HG03064 (cell line): ENCODE data around the gene NSL1.

ENCODE experiments used
- ATAC-seq: cut with Tn5 transposase; IDR thresholded peaks from one replicate; pipeline ENCODE4 v1.9.1; 2021; ENCODE audit warnings: low read depth; ENCODE audit not compliant: unreplicated experiment

The NSL1 gene

GRCh38 chr1:212689196-212689725 is 102.3 kb downstream of the NSL1 start:
- ATAC-seq, result no peak

GRCh38 chr1:212688341-212689047 is 103.1 kb downstream of the NSL1 start:
- no peak for ATAC-seq

GRCh38 chr1:212687811-212688210 is 103.8 kb downstream of the NSL1 start:
- no peak for ATAC-seq

GRCh38 chr1:212686591-212686990 is 105.0 kb downstream of the NSL1 start:
- no peak for ATAC-seq

GRCh38 chr1:212686069-212686468 is 105.5 kb downstream of the NSL1 start:
- ATAC-seq, result no peak

GRCh38 chr1:212685429-212685828 is 106.1 kb downstream of the NSL1 start:
- no peak for ATAC-seq

- no peak for ATAC-seq
Observed at GRCh38 chr1:212684521-212685090, 107.0 kb downstream of the NSL1 start.

GRCh38 chr1:212684076-212684475 is 107.5 kb downstream of the NSL1 start:
- no peak for ATAC-seq

GRCh38 chr1:212683357-212683722 is 108.2 kb downstream of the NSL1 start:
- ATAC-seq, result peak; percentile 66

- ATAC-seq, result no peak
Observed at GRCh38 chr1:212680680-212681389, 110.7 kb downstream of the NSL1 start.

- peak; percentile 63 for ATAC-seq
Observed at GRCh38 chr1:212678456-212679410, 112.8 kb downstream of the NSL1 start.

- ATAC-seq, result no peak
Observed at GRCh38 chr1:212677573-212677972, 114.0 kb downstream of the NSL1 start.

- no peak for ATAC-seq
Observed at GRCh38 chr1:212677136-212677535, 114.4 kb downstream of the NSL1 start.
